ENCODE results near the gene DAAM1.

GRCh38 chr14:59297071-59297776 lies 108.8 kb downstream of the DAAM1 start:
- TF ChIP-seq CTCF (IDR thresholded peaks at IDR 0.05) (no peak), EZH2 (IDR thresholded peaks at IDR 0.05; ENCODE audit: borderline replicate concordance, insufficient read depth, low read depth, low read length, poor library complexity, severe bottlenecking) (no peak)
